ENCODE data around the gene CARD11.

The CARD11 gene

DNA sequence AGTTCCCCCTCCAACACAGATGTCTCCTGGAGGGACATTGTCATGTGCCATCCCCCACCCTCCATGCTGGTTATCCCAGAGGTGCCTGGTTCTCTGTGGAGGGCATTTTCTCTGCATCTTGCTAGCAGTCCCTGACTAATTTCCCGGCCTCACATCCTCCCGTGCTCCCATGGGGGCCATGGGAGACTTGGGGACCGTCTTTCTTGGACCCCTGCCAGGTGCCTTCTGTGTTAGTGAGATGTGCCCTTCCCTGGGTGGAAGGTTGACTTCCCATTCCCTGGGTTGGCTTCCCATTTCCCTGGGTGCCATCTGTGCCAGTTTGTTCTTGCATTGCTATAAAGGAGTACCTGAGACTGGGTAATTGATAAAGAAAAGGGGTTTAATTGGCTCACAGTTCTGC is 177.1 kb downstream of the CARD11 start:
- no peak overlapping the region for H3K27ac ChIP-seq
- TF ChIP-seq, protein P1, sequence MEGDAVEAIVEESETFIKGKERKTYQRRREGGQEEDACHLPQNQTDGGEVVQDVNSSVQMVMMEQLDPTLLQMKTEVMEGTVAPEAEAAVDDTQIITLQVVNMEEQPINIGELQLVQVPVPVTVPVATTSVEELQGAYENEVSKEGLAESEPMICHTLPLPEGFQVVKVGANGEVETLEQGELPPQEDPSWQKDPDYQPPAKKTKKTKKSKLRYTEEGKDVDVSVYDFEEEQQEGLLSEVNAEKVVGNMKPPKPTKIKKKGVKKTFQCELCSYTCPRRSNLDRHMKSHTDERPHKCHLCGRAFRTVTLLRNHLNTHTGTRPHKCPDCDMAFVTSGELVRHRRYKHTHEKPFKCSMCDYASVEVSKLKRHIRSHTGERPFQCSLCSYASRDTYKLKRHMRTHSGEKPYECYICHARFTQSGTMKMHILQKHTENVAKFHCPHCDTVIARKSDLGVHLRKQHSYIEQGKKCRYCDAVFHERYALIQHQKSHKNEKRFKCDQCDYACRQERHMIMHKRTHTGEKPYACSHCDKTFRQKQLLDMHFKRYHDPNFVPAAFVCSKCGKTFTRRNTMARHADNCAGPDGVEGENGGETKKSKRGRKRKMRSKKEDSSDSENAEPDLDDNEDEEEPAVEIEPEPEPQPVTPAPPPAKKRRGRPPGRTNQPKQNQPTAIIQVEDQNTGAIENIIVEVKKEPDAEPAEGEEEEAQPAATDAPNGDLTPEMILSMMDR (conservative IDR thresholded peaks at IDR 0.05): no peak
- no peak for TF ChIP-seq ZFX (IDR thresholded peaks at IDR 0.05)

DNA sequence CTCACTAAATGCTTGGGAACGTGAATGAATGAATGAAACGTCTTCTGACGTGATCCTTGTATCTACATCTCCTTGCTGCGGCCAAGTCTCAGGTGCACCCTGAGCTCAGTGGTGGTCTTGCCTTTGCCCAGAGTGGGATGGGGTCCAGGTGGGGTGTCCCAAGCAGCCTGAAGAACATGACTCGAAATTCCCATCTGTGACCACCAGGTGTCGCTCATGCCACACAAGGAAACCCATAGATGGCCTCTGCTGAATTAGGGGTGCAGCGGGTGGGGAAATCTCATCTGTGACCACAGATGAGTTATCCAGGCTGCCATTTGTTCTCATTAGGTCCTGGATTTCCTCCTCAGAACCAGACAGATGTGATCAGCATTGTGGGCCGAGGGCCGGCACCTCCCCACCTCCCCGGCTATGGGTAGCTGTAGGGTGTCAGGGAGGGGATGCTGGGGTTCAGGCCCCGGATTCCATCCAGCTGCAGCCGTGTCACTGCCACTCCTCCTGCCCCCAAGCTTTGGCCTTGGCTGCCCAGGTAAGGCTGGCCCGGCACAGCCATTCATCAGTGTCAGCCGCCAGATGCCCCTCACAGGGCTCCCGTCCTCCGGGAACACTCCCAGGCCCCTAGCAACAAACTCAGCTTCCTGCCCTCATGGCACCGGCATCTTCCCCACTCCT is 178.5 kb downstream of the CARD11 start:
- TF ChIP-seq ZFX (IDR thresholded peaks at IDR 0.05): no peak
- TF ChIP-seq, protein P1 (conservative IDR thresholded peaks at IDR 0.05): peak; percentile 95
- H3K27ac ChIP-seq: no peak overlapping the region

DNA sequence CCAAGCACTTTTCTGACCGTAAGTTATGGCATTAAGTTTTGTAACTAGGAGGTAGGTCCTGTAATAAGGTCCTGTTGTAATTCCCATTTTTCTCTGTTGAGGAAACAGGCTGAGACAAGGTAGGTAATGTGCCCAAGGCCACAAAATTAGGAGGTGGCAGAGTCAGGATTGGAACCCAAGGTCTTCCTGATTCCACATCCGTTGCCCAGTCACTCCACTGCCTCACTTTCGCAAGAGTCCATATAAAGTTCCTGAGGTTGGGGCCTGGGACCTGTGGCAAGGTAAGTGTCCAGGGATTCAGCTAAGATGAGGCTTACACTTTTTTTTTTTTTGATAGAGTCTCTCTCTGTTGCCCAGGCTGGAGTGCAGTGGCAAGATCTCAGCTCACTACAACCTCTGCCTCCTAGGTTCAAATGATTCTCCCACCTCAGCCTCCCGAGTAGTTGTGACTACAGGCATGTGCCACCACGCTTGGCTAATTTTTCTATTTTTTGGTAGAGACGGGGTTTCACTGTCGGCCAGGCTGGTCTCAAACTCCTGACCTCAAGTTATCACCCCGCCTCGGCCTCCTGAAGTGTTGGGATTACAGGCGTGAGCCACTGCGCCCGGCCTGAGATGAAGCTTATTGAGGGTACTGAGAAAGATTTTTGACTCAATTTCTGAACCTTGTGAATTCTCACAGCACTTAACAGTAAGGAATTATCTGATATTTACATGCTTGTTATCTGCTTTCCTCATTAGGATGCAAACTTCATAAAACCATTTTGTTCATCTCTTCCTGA is 179.3 kb downstream of the CARD11 start:
- TF ChIP-seq, protein P1 (conservative IDR thresholded peaks at IDR 0.05): no peak
- TF ChIP-seq ZFX (IDR thresholded peaks at IDR 0.05): no peak
- no peak overlapping the region for H3K27ac ChIP-seq

DNA sequence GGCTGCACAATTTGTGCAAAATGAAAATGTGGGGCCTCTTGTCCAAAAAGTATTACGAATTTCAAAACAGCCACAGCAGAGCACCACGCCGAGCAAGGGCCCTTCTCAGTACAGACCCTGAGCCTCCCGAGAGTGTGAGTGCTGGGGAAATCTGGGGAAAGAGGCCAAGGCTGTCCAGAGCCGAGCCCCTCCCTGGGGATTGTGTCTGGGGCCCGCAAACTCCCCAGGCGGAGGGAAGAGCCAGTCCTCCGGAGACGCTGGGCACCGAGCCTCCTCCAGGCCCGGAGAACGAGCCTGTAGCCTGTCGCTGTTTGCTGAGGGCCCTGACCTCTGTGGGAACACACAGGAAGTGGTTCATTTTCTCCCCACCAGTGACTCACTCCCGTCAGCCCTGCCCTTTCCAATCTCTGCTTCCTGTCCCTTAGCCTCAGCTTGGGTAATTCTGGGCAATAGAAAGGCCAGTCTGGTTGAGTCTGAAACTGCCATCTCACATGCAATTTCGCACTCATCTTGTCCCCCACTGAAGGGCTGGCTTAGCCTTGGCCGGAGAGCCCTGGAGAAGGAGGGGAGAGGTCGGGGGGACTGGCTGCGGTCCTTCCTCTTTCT is 180.1 kb downstream of the CARD11 start:
- TF ChIP-seq, protein P1 (conservative IDR thresholded peaks at IDR 0.05): no peak
- TF ChIP-seq ZFX (IDR thresholded peaks at IDR 0.05): no peak
- no peak overlapping the region for H3K27ac ChIP-seq

DNA sequence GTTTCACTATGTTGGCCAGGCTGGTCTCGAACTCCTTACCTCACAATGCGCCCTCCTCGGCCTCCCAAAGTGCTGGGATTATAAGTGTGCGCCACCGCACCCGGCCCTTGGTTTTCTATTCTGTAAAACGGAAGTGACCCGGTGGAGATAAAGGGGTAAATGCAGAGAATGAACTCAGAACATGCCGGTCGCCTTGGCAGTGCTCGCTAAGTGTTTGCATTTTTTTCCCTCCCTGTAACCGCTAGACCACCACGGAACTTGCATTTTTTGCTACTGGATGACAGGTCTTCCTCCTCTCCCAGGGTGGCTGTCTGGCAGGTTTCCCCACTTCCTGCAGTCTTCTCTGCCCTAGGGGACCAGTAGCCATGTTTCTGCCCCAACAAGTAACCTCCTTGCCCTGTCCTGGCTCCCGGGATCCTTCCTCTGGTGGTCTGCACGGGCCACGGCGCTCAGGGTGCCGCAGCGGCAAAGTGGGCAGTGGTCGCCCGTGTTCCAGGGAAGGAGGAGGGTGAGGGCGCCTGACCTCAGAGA is 180.8 kb downstream of the CARD11 start:
- H3K27ac ChIP-seq: no peak overlapping the region
- TF ChIP-seq, protein P1 (conservative IDR thresholded peaks at IDR 0.05): no peak

DNA sequence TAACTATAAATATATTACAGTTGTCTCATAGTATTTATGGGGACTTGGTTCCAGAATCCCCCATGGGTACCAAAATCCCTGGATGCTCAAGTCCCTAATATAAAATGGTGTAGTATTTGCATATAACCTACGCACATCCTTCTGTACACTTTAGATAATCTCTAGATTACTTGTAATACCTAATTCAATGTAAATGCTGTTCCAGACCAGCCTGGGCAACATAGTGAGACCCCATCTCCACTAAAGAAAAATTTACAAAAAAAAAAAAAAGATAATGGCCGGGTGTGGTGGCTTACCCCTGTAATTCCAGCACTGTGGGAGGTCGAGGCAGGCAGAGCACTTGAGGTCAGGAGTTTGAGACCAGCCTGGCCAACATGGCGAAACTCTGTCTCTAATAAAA is 182.2 kb downstream of the CARD11 start:
- no peak overlapping the region for H3K27ac ChIP-seq
- TF ChIP-seq ZFX (IDR thresholded peaks at IDR 0.05): no peak
- TF ChIP-seq, protein P1 (conservative IDR thresholded peaks at IDR 0.05): no peak
